IMR-90 (cell line): Measurements from ENCODE around the gene FRK. TPM values are rescaled to one million over a fixed set of nuclear protein-coding genes. Genes with fewer than 3 reads are reported as not detected.

Experiments
- ATAC-seq: fragments of 200-7000 bp; cut with Tn5 transposase; 2 replicates; pipeline ENCODE4 v1.9.1; 2020; ENCODE audit warnings: low read depth, mild to moderate bottlenecking, moderate library complexity
- BruUV-seq: library from RNA; stranded (reverse); fragments of 400-500 nt; replicated peaks from 2 replicates; lab custom pipeline; 2021; lab: Mats Ljungman, UMichigan
- CTCF ChIA-PET: fragments of 300-600 bp; formaldehyde crosslinking; extraction: SDS; loops from one replicate; lab custom pipeline; 2021; ENCODE audit warnings: antibody characterized with exemption; lab: Yijun Ruan, JAX
- POLR2A ChIA-PET: fragments of 300-600 bp; sonication (Branson Sonifier 250); formaldehyde crosslinking; loops from one replicate; lab custom pipeline; 2022; ENCODE audit warnings: antibody characterized with exemption; ENCODE audit not compliant: unreplicated experiment; lab: Charles Lee
- DNase-seq: peaks from one replicate; pipeline ENCODE4 v3.0.0; 2013
- H2AFZ ChIP-seq: replicated peaks from 2 replicates; pipeline ENCODE3; 2013; ENCODE audit warnings: low read length, mild to moderate bottlenecking; ENCODE audit not compliant: poor library complexity
- H2AK5ac ChIP-seq: 2 replicates; pipeline ENCODE4 v1.6.1; 2013; ENCODE audit warnings: low read depth, low read length, inconsistent platforms
- H2AK9ac ChIP-seq: replicated peaks from 2 replicates; pipeline ENCODE3; 2013; ENCODE audit warnings: mild to moderate bottlenecking, low read depth, low read length, moderate library complexity; ENCODE audit not compliant: poor library complexity
- H2BK120ac ChIP-seq: 2 replicates; pipeline ENCODE4 v1.6.1; 2013; ENCODE audit warnings: low read depth, low read length, inconsistent platforms
- H2BK15ac ChIP-seq: 3 replicates; pipeline ENCODE4 v1.6.1; 2013; ENCODE audit warnings: low read depth, low read length, inconsistent platforms
- H2BK20ac ChIP-seq: 2 replicates; pipeline ENCODE4 v1.6.1; 2013; ENCODE audit warnings: low read depth, mild to moderate bottlenecking, inconsistent platforms, low read length, moderate library complexity
- H2BK5ac ChIP-seq: 2 replicates; pipeline ENCODE4 v1.6.1; 2013; ENCODE audit warnings: mild to moderate bottlenecking, low read depth, low read length, inconsistent platforms; ENCODE audit not compliant: poor library complexity, severe bottlenecking
- H3K14ac ChIP-seq: replicated peaks from 2 replicates; pipeline ENCODE4 v1.6.1; 2013; ENCODE audit warnings: low read depth, low read length, inconsistent platforms
- H3K18ac ChIP-seq: 2 replicates; pipeline ENCODE4 v1.6.1; 2013; ENCODE audit warnings: low read depth, low read length, control low read depth
- H3K23ac ChIP-seq: 2 replicates; pipeline ENCODE4 v1.6.1; 2013; ENCODE audit warnings: low read depth, low read length, inconsistent platforms
- H3K27ac ChIP-seq: 2 replicates; pipeline ENCODE4 v1.5.1; 2013; ENCODE audit warnings: mild to moderate bottlenecking, control low read depth, low read length; ENCODE audit not compliant: insufficient read depth
- H3K27me3 ChIP-seq: 2 replicates; pipeline ENCODE4 v1.6.1; 2013; ENCODE audit warnings: low read length; ENCODE audit not compliant: control insufficient read depth, insufficient read depth
- H3K36me3 ChIP-seq: 2 replicates; pipeline ENCODE4 v1.6.1; 2013; ENCODE audit warnings: low read length, mixed read lengths; ENCODE audit not compliant: control insufficient read depth, insufficient read depth
- H3K4ac ChIP-seq: 2 replicates; pipeline ENCODE4 v1.6.1; 2013; ENCODE audit warnings: low read depth, low read length, inconsistent platforms
- H3K4me1 ChIP-seq: 2 replicates; pipeline ENCODE4 v1.6.1; 2013; ENCODE audit warnings: low read length, mixed read lengths; ENCODE audit not compliant: control insufficient read depth, insufficient read depth
- H3K4me2 ChIP-seq: 2 replicates; pipeline ENCODE4 v1.6.1; 2013; ENCODE audit warnings: low read depth, mild to moderate bottlenecking, control low read depth, low read length, moderate library complexity
- H3K4me3 ChIP-seq: 2 replicates; pipeline ENCODE4 v1.5.1; 2013; ENCODE audit warnings: low read depth, mild to moderate bottlenecking, control low read depth, low read length, moderate library complexity; ENCODE audit not compliant: insufficient read depth
- H3K56ac ChIP-seq: 2 replicates; pipeline ENCODE4 v1.6.1; 2013; ENCODE audit warnings: low read length, inconsistent platforms; ENCODE audit not compliant: insufficient read depth; ENCODE audit errors: extremely low read depth
- H3K79me1 ChIP-seq, 2 experiments: 2 replicates each; pipeline ENCODE4 v1.6.1; 2013; ENCODE audit warnings: low read length in 2 of 2, inconsistent platforms in 1 of 2, low read depth in 1 of 2
- H3K9ac ChIP-seq: 2 replicates; pipeline ENCODE4 v1.6.1; 2013; ENCODE audit warnings: low read depth, low read length, control low read depth
- H3K9me1 ChIP-seq: 2 replicates; pipeline ENCODE4 v1.6.1; 2013; ENCODE audit warnings: low read length, inconsistent platforms; ENCODE audit not compliant: insufficient read depth
- H3K9me3 ChIP-seq: 2 replicates; pipeline ENCODE4 v1.6.1; 2013; ENCODE audit warnings: low read length; ENCODE audit not compliant: control insufficient read depth, insufficient read depth
- H4K20me1 ChIP-seq: 2 replicates; pipeline ENCODE4 v1.6.1; 2013; ENCODE audit warnings: low read length, inconsistent platforms; ENCODE audit not compliant: insufficient read depth
- H4K5ac ChIP-seq: 2 replicates; pipeline ENCODE4 v1.6.1; 2013; ENCODE audit warnings: mild to moderate bottlenecking, low read depth, low read length, control low read depth
- H4K8ac ChIP-seq, 2 experiments: 2 replicates each; pipeline ENCODE4 v1.6.1; 2013; ENCODE audit warnings: low read depth in 2 of 2, low read length in 2 of 2, control low read depth in 1 of 2, inconsistent platforms in 1 of 2
- H4K91ac ChIP-seq: 2 replicates; pipeline ENCODE4 v1.6.1; 2013; ENCODE audit warnings: low read depth, low read length, inconsistent platforms; ENCODE audit not compliant: insufficient read depth
- BHLHE40 ChIP-seq: fragments of 150-350 bp; IDR thresholded peaks from 2 replicates; pipeline ENCODE4 v1.6.1; 2016; ENCODE audit warnings: mild to moderate bottlenecking, low read depth, low read length
- FOS ChIP-seq: fragments of 150-350 bp; IDR thresholded peaks from 2 replicates; pipeline ENCODE4 v1.6.1; 2016; ENCODE audit warnings: low read depth, low read length
- MAZ ChIP-seq: IDR thresholded peaks from 2 replicates; pipeline ENCODE4 v1.6.1; 2012; ENCODE audit warnings: low read depth, mild to moderate bottlenecking, low read length, improper control_type of control experiment, moderate library complexity, borderline replicate concordance
- MXI1 ChIP-seq: IDR thresholded peaks from 2 replicates; pipeline ENCODE4 v1.6.1; 2012; ENCODE audit warnings: low read depth, mild to moderate bottlenecking, low read length, moderate library complexity, borderline replicate concordance
- RFX5 ChIP-seq: IDR thresholded peaks from 2 replicates; pipeline ENCODE4 v1.8.0; 2012; ENCODE audit warnings: low read depth, mild to moderate bottlenecking, low read length, moderate library complexity
- SMC3 ChIP-seq: fragments of 150-350 bp; IDR thresholded peaks from 2 replicates; pipeline ENCODE4 v1.6.1; 2016; ENCODE audit warnings: low read depth, mild to moderate bottlenecking, antibody characterized with exemption, low read length, moderate library complexity
- USF2 ChIP-seq: fragments of 150-350 bp; IDR thresholded peaks from 2 replicates; pipeline ENCODE4 v1.6.1; 2017; ENCODE audit warnings: mild to moderate bottlenecking, antibody characterized with exemption, low read length, low read depth
- WGBS, 2 experiments: methylation state at CpG; one replicate each; pipeline versions ENCODE4 v1.1.5 to v1.1.7; 2013; ENCODE audit warnings: missing lambda C conversion rate in 2 of 2; ENCODE audit not compliant: insufficient read length in 1 of 2; ENCODE audit errors: extremely low coverage in 2 of 2; 5-methylcytosine and 5-hydroxymethylcytosine counted together
- dilution Hi-C: fragments of 300-500 bp; cut with HindIII; formaldehyde crosslinking; loops from one replicate; pipeline ENCODE4 v1.14.3; 2018; ENCODE audit warnings: low sequenced_read_pairs; ENCODE audit not compliant: unreplicated experiment
- in situ Hi-C: fragments of 300-500 bp; cut with MboI; formaldehyde crosslinking; loops from 3 replicates; pipeline ENCODE4 v1.14.3; 2019; ENCODE audit warnings: low sequenced_read_pairs, inconsistent platforms, mixed read lengths
- intact Hi-C: fragments of 100-400 bp; cut with micrococcal nuclease; formaldehyde crosslinking; loops from 2 replicates; pipeline ENCODE4 v1.10.0; 2022
- polyA plus RNA-seq, 3 experiments: library from polyadenylated mRNA; depleted of rRNA; stranded (reverse); fragments of >200 nt; gene quantifications; 2 replicates each; pipeline ENCODE4 v1.2.3, GENCODE V29; 2012; ENCODE audit warnings: low replicate concordance in 1 of 3
- total RNA-seq: library from RNA; depleted of rRNA; stranded (reverse); fragments of >200 nt; gene quantifications from 2 replicates; pipeline ENCODE4 v1.2.3, GENCODE V29; 2012

Gene FRK
- total and polyA plus RNA-seq, 2 of the 4 experiments (the other 2 are of a cell fraction), result under 0.01 to 0.02 TPM

DNA sequence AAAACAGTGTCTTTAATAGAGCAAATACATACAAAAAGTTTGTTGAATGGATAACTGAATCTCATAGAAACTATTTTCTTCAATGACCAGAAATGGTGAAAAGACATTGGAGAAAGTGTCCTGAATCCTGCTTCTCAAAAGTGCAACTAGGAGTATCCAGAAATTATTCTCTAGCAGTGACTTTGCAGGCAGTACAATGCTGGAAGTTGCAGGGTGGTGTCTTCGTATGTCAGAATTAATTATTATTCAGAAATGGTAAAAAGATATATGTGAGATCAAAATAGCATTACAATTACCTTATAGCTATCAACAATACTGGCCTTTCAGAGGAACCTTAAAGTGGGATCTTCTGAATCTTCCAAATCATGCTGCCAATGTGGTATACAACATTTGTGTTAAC is 10.0 kb downstream of the FRK start:
- Histone ChIP-seq H3K79me1 (no peaks in the 10 kb centered on the region), H2BK20ac (no peak overlapping the region), H2AFZ (no peak overlapping the region), H3K14ac (no peak overlapping the region), H3K4ac (no peak overlapping the region), H2AK9ac (no peak overlapping the region), H3K9ac (no peak overlapping the region), H2AK5ac (no peak overlapping the region), H4K91ac (no peak overlapping the region), H4K20me1 (no peaks in the 10 kb centered on the region), H3K9me3 (no peaks in the 10 kb centered on the region), H3K4me1 (no peaks in the 10 kb centered on the region; the same call in 1 of the 2 replicates), H2BK15ac (no peak overlapping the region), H3K18ac (no peak overlapping the region), H4K8ac (no peak overlapping the region), H3K4me3 (no peak overlapping the region), H3K36me3 (no peaks in the 10 kb centered on the region), H4K5ac (no peak overlapping the region), H3K23ac (no peak overlapping the region), H2BK120ac (no peak overlapping the region), H3K56ac (no peak overlapping the region), H2BK5ac (no peak overlapping the region), H3K9me1 (no peaks in the 10 kb centered on the region), H3K27me3 (no peaks in the 10 kb centered on the region), H3K27ac (no peak overlapping the region), H3K4me2 (no peak overlapping the region)
- no CpG with 5 or more reads among the region's 1 CpG for WGBS, 2 experiments
- dilution Hi-C loops (no loop called here), intact Hi-C loops (no loop called here), in situ Hi-C loops (no loop called here)
- ChIA-PET POLR2A (no interaction called here), CTCF (no interaction called here)
- TF ChIP-seq BHLHE40 (no peak), USF2 (no peak), FOS (no peak), RFX5 (no peak), MXI1 (no peak), SMC3 (no peak), MAZ (no peak)
- no TSS peak for BruUV-seq
- DNase-seq (no peak), ATAC-seq (no peak)
